Measurements from ENCODE around the gene PRDX2. TPM values are rescaled to one million over a fixed set of nuclear protein-coding genes. Genes with fewer than 3 reads are reported as not detected.

PRDX2 gene
- total and polyA plus RNA-seq, 2 donors (not counting 3 experiments of a cell fraction or from before 2014, with no cell fraction given): 247 to 492 TPM

GRCh38 chr19:12825254-12826131 is 23.9 kb upstream of the PRDX2 start:
- DNase-seq (ENCODE audit: low read depth, low spot score) (peak; percentile 43), FAIRE-seq (peak; percentile 28)
- H3K27ac ChIP-seq (ENCODE audit: insufficient read depth, low read depth, low read length): no peak overlapping the region
- H3K36me3 ChIP-seq (ENCODE audit: control insufficient read depth in 2 of 2, extremely low read depth in 1 of 2, insufficient read depth in 2 of 2, low read length in 2 of 2): no peaks in the 10 kb centered on the region
- dilution Hi-C loops (cut with MboI; ENCODE audit: extremely low pct_ligation_motif_present, low sequenced_read_pairs) (no loop called here), intact Hi-C loops (cut with micrococcal nuclease) (no loop called here)
- TF ChIP-seq GATA2 (IDR thresholded peaks at IDR 0.05; ENCODE audit: insufficient read depth, insufficient read length, low read depth, low read length): no peak
- TF ChIP-seq, protein P1, sequence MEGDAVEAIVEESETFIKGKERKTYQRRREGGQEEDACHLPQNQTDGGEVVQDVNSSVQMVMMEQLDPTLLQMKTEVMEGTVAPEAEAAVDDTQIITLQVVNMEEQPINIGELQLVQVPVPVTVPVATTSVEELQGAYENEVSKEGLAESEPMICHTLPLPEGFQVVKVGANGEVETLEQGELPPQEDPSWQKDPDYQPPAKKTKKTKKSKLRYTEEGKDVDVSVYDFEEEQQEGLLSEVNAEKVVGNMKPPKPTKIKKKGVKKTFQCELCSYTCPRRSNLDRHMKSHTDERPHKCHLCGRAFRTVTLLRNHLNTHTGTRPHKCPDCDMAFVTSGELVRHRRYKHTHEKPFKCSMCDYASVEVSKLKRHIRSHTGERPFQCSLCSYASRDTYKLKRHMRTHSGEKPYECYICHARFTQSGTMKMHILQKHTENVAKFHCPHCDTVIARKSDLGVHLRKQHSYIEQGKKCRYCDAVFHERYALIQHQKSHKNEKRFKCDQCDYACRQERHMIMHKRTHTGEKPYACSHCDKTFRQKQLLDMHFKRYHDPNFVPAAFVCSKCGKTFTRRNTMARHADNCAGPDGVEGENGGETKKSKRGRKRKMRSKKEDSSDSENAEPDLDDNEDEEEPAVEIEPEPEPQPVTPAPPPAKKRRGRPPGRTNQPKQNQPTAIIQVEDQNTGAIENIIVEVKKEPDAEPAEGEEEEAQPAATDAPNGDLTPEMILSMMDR (IDR thresholded peaks at IDR 0.05; ENCODE audit: extremely low read depth in 1 of 2, insufficient read depth in 1 of 2, low read depth in 1 of 2, low read length in 2 of 2): peak; percentile 39 to 66
- no peak for TF ChIP-seq POLR2AphosphoS5 (IDR thresholded peaks at IDR 0.05; ENCODE audit: insufficient read depth, low read depth, low read length)
- TF ChIP-seq, protein P2, sequence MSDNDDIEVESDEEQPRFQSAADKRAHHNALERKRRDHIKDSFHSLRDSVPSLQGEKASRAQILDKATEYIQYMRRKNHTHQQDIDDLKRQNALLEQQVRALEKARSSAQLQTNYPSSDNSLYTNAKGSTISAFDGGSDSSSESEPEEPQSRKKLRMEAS (IDR thresholded peaks at IDR 0.05; ENCODE audit: insufficient read depth, insufficient read length): no peak
- TF ChIP-seq JUN (IDR thresholded peaks at IDR 0.05; ENCODE audit: borderline replicate concordance, insufficient read depth, insufficient read length, low read depth): no peak
- CTCF ChIA-PET: interaction anchor here (0.5 to 2.5 kb wide), 7 partner anchors 9 to 64 kb away, joined by 3 to 11 read pairs (median 6); partner anchors contain the start of gene RTBDN
- no peaks in the 10 kb centered on the region for H3K79me2 ChIP-seq (ENCODE audit: control insufficient read depth, insufficient read depth, low read length)
- no peak overlapping the region for H3K4me2 ChIP-seq (ENCODE audit: insufficient read depth, low read length)
- no peaks in the 10 kb centered on the region for H3K27me3 ChIP-seq (ENCODE audit: control insufficient read depth in 2 of 2, insufficient read depth in 2 of 2, low read length in 2 of 2)
- H3K9me1 ChIP-seq (replicated peaks; ENCODE audit: control insufficient read depth, extremely low read depth, insufficient read depth, low read length): no peaks in the 10 kb centered on the region
- H3K4me3 ChIP-seq (replicated peaks in 1 of 3; ENCODE audit: insufficient read depth in 1 of 3, low read depth in 1 of 3, low read length in 3 of 3): no peak overlapping the region
- no peaks in the 10 kb centered on the region for H3K9me3 ChIP-seq (replicated peaks; ENCODE audit: control insufficient read depth, insufficient read depth, low read length)
- H2AFZ ChIP-seq (ENCODE audit: low read depth, low read length): peak overlapping the region; percentile 87
- H3K9ac ChIP-seq (replicated peaks; ENCODE audit: extremely low read depth, insufficient read depth, low read length): no peak overlapping the region
- H3K4me1 ChIP-seq (ENCODE audit: control insufficient read depth, extremely low read depth, insufficient read depth, low read length): no peaks in the 10 kb centered on the region
- H4K20me1 ChIP-seq (replicated peaks; ENCODE audit: control insufficient read depth, extremely low read depth, insufficient read depth, low read length): no peaks in the 10 kb centered on the region
- BruUV-seq (replicated peaks): no TSS peak
- POLR2A ChIA-PET: no interaction called here

Data from endothelial cell of umbilical vein (primary cell).